CD4-positive, alpha-beta T cell treated with Interleukin-6 at 100 ng/mL for 8 hours (primary cell): ENCODE measurements around the gene GRM6.

Source experiments
- DNase-seq: peaks from one replicate; pipeline ENCODE4 v3.0.0-alpha.2; 2020; ENCODE audit warnings: mixed read lengths, low spot score

GRM6 gene

GRCh38 chr5:178983728-178984127, 11.4 kb downstream of the GRM6 start:
- DNase-seq = no peak

DNA sequence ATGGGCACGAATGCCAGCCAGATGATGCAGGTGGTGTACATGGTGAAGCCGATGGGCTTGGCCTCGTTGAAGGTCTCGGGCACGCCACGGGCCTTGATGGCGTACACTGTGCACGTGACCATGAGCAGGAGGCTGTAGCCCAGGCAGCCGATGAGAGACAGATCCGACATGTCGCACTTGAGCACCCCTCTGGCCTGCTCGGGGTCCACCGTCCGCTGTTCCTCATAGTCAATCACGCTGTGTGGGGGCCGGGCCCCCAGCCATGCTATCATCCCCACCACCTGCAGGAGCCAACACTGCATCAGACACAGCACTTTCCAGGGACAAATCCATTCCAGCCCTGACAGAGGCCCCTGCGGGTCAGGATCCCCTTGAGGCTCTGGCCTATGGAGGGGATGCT, 12.2 kb downstream of the GRM6 start:
- no peak for DNase-seq

DNA sequence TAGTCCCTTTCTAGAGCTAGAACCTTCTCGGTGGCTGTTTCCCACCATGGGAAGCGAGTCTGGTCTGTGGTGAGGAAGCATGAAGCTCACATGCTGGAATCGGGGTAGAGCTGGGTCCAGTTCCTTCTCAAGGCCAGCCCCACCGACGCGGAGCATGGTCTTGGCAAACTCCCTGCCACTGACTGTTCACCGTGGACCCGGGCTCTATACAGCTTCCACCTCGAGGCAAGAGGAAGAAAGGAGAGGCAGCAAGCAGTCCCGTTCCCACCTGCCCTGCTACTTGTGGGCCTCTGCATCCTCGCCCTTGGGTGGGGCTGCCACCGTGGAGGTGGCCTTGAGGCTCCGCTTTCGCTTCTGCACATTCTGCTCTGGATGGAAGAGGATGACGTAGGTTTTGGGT, 13.7 kb downstream of the GRM6 start:
- DNase-seq = no peak

GRCh38 chr5:178965465-178966055, 29.6 kb downstream of the GRM6 start:
- DNase-seq = no peak

- DNase-seq = no peak
Observed at GRCh38 chr5:178941361-178941760, 53.8 kb downstream of the GRM6 start.

- no peak for DNase-seq
Observed at GRCh38 chr5:178940569-178941360, 54.4 kb downstream of the GRM6 start, which contains the start of gene ZNF454. Gene ZNF454 (plus strand): TSS chr5:178941198. CDS start chr5:178942792, 1,594 bp downstream.

GRCh38 chr5:178931846-178932760, 63.0 kb downstream of the GRM6 start:
- DNase-seq = no peak
